NCI-H2171 treated with DMSO at 0.1 percent for 48 hours (cell line): Measurements from ENCODE around the gene TAAR8.
"Not testable (repeated sequence)": the region's sequence is repeated elsewhere in the genome, so short reads cannot be mapped to it uniquely, and the experiment has no call there.

ENCODE experiments used
- DNase-seq: peaks from one replicate; lab custom pipeline; 2025; lab: John Stamatoyannopoulos, UW

Gene TAAR8

GRCh38 chr6:132552372-132552771 lies at the start of gene TAAR8:
Gene TAAR8 (plus strand): TSS chr6:132552672. CDS start chr6:132552693, 21 bp downstream.
- no peak for DNase-seq

GRCh38 chr6:132504757-132505156 lies 47.7 kb upstream of the TAAR8 start:
- DNase-seq = no peak

GRCh38 chr6:132505158-132505557 lies 47.3 kb upstream of the TAAR8 start:
- no peak for DNase-seq

GRCh38 chr6:132506461-132506860 lies 46.0 kb upstream of the TAAR8 start:
- no peak for DNase-seq

- DNase-seq = no peak
These were observed 45.3 kb upstream of the TAAR8 start for GRCh38 chr6:132506869-132507808.

- DNase-seq = no peak
These were observed 41.2 kb upstream of the TAAR8 start for GRCh38 chr6:132511210-132511830.

- DNase-seq = no peak
These were observed 40.6 kb upstream of the TAAR8 start for GRCh38 chr6:132511831-132512220.

GRCh38 chr6:132512342-132512637 lies 40.2 kb upstream of the TAAR8 start:
- DNase-seq = no peak

GRCh38 chr6:132512638-132513632 lies 39.5 kb upstream of the TAAR8 start, which contains the start of gene STX7:
Gene STX7 (minus strand): TSS chr6:132513116. CDS start chr6:132503530, 9,586 bp downstream.
- DNase-seq = peak; percentile 85

- no peak for DNase-seq
These were observed 38.5 kb upstream of the TAAR8 start for GRCh38 chr6:132513831-132514545.

GRCh38 chr6:132515386-132515785 lies 37.1 kb upstream of the TAAR8 start:
- DNase-seq = no peak

- no peak for DNase-seq
These were observed 31.5 kb upstream of the TAAR8 start for GRCh38 chr6:132520953-132521352.

GRCh38 chr6:132524646-132525045 lies 27.8 kb upstream of the TAAR8 start:
- DNase-seq = no peak

GRCh38 chr6:132525866-132526265 lies 26.6 kb upstream of the TAAR8 start:
- DNase-seq = no peak

GRCh38 chr6:132526461-132526860 lies 26.0 kb upstream of the TAAR8 start:
- no peak for DNase-seq

- DNase-seq = peak; percentile 15
These were observed 24.7 kb upstream of the TAAR8 start for GRCh38 chr6:132527791-132528190.

GRCh38 chr6:132530293-132530974 lies 22.0 kb upstream of the TAAR8 start:
- peak; percentile 75 for DNase-seq

GRCh38 chr6:132534546-132534945 lies 17.9 kb upstream of the TAAR8 start:
- not testable (repeated sequence) for DNase-seq

- no peak for DNase-seq
These were observed 15.3 kb upstream of the TAAR8 start for GRCh38 chr6:132537145-132537544.

GRCh38 chr6:132537977-132538376 lies 14.5 kb upstream of the TAAR8 start, which contains the start of gene TAAR9:
Gene TAAR9 (plus strand): TSS chr6:132538277. CDS start chr6:132538290, 13 bp downstream.
- no peak for DNase-seq

GRCh38 chr6:132544826-132545225 lies 7.6 kb upstream of the TAAR8 start:
- no peak for DNase-seq
